GM21576 (cell line): ENCODE results near the gene RAD23A.
A peak's percentile ranks its signal among the peaks of the same experiment; 100 is the strongest.
"Not testable (repeated sequence)": the region's sequence is repeated elsewhere in the genome, so short reads cannot be mapped to it uniquely, and the experiment has no call there.

Source experiments
- ATAC-seq: cut with Tn5 transposase; IDR thresholded peaks from one replicate; pipeline ENCODE4 v1.9.1; 2021; ENCODE audit warnings: mild to moderate bottlenecking, moderate library complexity; ENCODE audit not compliant: unreplicated experiment

The RAD23A gene

GRCh38 chr19:12954612-12954962 is 8.9 kb downstream of the RAD23A start:
- no peak for ATAC-seq

- not testable (repeated sequence) for ATAC-seq
Observed at GRCh38 chr19:12955575-12955974, 9.9 kb downstream of the RAD23A start.

DNA sequence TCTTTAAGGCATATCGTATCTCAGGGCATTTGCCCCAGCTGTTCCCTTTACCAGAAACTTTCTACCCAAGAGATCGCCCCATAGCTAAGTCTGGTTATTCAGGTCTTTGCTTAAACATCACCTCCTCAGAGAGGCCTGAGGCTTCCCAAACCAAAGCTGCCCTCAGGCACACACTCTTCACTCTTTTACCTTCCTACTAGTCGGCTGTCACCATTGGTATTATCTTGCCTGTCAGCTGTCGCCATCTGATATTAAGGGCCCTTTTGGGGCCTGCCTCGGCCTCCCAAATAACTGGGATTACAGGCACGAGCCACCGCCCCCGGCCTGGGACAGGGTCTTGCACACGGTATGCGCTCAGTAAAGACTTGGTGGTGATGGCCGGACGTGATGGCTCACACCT is 10.3 kb downstream of the RAD23A start:
- no peak for ATAC-seq

- ATAC-seq, result peak; percentile 52
Observed at GRCh38 chr19:12956446-12957388, 11.1 kb downstream of the RAD23A start, which contains the start of gene GADD45GIP1. TSS of gene GADD45GIP1 (minus strand) at chr19:12957223. CDS start at chr19:12957212, 11 bp downstream.

- ATAC-seq, result not testable (repeated sequence)
Observed at GRCh38 chr19:12957389-12957952, 11.8 kb downstream of the RAD23A start.

GRCh38 chr19:12959481-12959880 is 13.8 kb downstream of the RAD23A start:
- ATAC-seq, result no peak

- ATAC-seq, result peak; percentile 55
Observed at GRCh38 chr19:12965017-12965811, 19.6 kb downstream of the RAD23A start.

- no peak for ATAC-seq
Observed at GRCh38 chr19:12965812-12966135, 20.1 kb downstream of the RAD23A start.

GRCh38 chr19:12967907-12968306 is 22.2 kb downstream of the RAD23A start:
- ATAC-seq, result no peak

DNA sequence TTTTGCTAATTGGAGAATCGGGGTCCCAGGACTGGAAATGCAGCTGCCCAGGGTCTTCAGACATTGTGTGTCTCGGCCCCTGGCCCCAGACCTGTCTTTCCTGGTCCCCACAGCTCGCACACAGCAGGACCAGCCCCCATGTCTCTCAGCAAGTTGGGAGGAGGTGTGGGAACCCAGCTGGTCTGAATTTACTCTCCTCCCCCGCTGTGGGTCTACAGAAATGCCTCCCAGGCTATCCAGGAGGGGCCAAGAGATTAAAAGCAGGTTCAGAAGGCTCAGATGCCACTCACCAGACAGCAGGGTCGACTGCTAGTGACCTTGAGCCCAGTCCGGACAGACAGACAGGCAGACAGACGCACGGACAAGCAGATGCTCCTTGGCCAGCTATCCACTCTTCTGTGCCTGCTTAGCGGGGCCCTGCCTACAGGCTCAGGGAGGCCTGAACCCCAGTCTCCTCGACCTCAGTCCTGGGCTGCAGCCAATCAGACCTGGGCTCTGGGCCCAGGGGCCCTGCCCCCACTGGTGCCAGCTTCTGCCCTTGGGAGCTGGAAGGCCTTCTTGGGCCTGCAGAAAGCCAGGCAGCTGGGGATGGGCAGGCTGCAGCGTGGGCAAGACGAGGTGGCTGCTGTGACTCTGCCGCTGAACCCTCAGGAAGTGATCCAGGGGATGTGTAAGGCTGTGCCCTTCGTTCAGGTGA is 23.8 kb downstream of the RAD23A start, which contains the start of gene DAND5:
TSS of gene DAND5 (plus strand) at position 285 of the 697 bp plus-strand sequence. CDS start at position 370, 85 bp downstream.
- ATAC-seq, result no peak

DNA sequence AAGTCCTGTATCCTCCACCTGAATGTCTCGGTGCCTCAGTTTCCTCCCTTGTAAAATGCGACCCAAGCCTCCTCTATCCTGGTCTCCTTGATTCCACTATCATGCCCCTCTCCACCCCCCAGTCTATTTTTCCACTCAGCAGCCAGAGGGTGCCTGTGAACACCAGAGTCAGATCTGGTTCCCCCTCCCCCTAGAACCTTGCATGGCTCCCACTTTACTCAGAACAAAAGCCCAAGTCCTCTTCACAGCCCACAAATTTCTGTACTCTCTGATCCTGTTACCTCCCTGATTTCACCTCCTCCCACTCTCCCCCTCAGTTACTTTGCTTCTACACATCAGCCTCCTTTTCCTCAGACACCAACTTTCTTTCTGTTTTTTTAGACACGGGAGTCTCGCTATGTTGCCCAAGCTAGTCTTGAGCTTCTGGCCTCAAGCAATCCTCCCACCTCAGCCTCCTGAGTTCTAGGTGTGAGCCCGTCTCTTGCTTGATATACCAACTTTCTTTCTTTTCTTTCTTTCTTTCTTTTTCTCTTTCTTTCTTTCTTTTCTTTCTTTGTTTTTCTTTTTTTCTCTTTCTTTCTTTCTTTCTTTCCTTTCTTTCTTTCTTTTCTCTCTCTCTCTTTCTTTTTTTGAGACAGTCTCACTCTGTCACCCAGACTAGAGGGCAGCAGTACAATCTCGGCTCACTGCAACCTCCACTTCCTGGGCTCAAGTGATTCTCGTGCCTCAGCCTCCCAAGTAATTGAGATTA is 24.6 kb downstream of the RAD23A start:
- no peak for ATAC-seq

- ATAC-seq, result no peak
Observed at GRCh38 chr19:12973236-12973635, 27.6 kb downstream of the RAD23A start.

DNA sequence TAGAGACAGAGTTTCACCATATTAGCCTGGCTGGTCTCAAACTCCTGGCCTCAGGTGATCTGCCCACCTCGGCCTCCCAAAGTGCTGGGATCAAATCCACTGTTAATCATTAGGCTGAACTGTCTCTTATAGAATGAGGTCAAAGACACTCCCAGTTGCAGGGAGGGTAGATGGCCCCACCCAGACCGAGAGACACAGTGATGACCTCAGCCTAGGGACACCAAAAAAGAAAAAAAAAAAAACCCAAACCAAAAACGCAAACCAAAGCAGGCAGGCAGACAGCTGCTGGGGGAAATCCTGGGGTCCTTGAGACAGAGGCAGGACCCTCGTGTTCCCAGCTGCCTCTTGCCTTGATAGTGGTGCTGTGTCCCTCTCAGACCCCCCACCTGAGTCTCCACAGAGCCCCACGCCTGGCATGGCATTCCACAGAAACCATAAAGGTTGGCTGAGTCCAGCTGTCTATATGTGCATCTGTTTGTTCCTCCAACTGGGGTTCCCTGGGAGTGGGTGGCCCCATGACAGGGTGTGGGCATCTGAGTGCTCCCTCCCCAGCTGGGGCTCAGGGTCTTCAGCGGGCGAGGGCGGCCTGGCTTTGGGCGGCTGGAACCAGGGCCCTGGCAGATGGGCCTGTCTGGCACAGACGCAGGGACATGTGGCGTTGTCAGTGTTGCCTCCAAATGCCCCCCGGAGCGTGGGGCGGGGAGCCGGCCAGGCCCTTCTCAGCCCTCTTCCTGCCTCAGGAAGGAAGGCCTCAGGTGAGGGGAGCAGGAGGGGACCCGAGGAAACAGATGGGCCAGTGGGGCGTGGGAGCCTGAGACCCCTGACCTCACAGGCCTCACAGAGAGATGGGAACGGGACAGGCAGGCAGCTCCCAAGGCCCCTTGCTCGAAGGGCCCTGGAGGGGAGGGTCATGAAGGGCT is 28.9 kb downstream of the RAD23A start:
- ATAC-seq, result no peak

- no peak for ATAC-seq
Observed at GRCh38 chr19:12975221-12975741, 29.6 kb downstream of the RAD23A start.

DNA sequence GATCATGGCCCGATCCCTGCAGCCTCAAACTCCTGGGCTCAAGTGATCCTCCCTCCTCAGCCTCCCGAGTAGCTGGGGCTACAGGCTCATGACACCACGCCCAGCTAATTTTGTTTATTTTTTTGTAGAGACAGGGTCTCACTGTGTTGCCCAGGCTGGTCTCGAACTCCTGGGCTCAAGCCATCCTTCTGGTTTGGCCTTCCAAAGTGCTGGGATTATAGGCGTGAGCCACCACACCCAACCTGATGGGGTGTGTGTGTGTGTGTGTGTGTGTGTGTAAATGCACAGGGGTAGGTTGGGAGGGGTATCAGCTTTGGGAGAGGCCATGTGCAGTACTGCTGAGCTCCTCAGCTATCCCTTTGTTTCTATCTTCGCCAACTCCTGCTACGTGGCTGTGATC is 30.4 kb downstream of the RAD23A start:
- not testable (repeated sequence) for ATAC-seq

DNA sequence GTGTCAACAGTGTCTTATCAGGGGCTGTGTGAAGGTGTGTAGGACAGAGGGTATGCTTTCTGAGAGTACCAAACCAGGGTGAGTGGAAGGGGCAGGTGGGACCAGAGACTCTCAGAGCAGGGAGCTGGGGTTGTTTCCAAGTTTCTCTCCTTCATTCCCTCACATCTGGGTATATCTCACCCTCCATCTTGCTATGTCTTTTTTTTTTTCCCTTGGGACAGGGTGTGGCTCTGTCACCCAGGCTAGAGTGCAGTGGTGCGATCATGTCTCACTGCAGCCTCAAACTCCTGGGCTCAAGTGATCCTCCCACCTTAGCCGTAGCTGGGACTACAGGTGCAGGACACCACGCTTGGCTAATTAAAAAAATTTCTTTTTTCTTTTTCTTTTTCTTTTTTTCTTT is 34.3 kb downstream of the RAD23A start:
- no peak for ATAC-seq

DNA sequence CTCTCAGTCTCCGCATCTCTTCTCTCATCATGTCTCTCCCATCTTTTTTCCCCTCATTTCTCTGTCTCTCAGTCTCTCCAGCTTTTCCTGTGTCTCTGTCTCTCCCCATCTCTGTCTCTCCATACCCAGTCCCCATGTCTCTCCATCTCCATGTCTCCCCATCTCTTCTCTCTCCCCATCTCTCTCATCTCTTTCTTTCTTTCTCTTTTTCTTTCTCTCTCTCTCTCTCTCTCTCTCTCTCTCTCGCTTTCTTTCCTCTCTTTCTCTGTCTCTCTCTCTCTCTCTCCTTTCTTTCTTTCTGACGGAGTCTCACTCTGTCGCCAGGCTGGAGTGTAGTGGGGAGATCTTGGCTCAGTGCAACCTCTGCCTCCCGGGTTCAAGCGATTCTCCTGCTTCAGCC is 37.0 kb downstream of the RAD23A start:
- ATAC-seq, result no peak

GRCh38 chr19:12983091-12983490 is 37.4 kb downstream of the RAD23A start:
- no peak for ATAC-seq
